Parathyroid adenoma (tissue), 2 donors: ENCODE data around the gene EFCC1.

Experiments
- H2AFZ ChIP-seq: fragments of 300-600 bp; sonication (generic); one replicate; pipeline ENCODE4 v1.7.0; 2017; ENCODE audit warnings: antibody characterized with exemption, mild to moderate bottlenecking
- H3K27ac ChIP-seq: fragments of 300-600 bp; sonication (generic); one replicate; pipeline ENCODE4 v1.7.0; 2017
- H3K27me3 ChIP-seq: fragments of 300-600 bp; sonication (generic); one replicate; pipeline ENCODE4 v1.7.0; 2017; ENCODE audit warnings: low read length; ENCODE audit not compliant: control insufficient read depth, insufficient read depth
- H3K36me3 ChIP-seq: fragments of 300-600 bp; sonication (generic); one replicate; pipeline ENCODE4 v1.7.0; 2017; ENCODE audit warnings: low read length; ENCODE audit not compliant: control insufficient read depth, insufficient read depth
- H3K4me1 ChIP-seq: fragments of 300-600 bp; sonication (generic); one replicate; pipeline ENCODE4 v1.7.0; 2017; ENCODE audit warnings: control low read depth
- H3K4me2 ChIP-seq: fragments of 300-600 bp; sonication (generic); one replicate; pipeline ENCODE4 v1.7.0; 2017; ENCODE audit warnings: low read length
- H3K4me3 ChIP-seq: fragments of 300-600 bp; sonication (generic); one replicate; pipeline ENCODE4 v1.7.0; 2017; ENCODE audit warnings: low read depth, low read length
- H3K79me2 ChIP-seq: fragments of 300-600 bp; sonication (generic); one replicate; pipeline ENCODE4 v1.7.0; 2017; ENCODE audit warnings: control low read depth
- H3K9ac ChIP-seq: fragments of 300-600 bp; sonication (generic); one replicate; pipeline ENCODE4 v1.7.0; 2017; ENCODE audit warnings: mild to moderate bottlenecking
- H3K9me3 ChIP-seq: fragments of 300-600 bp; sonication (generic); one replicate; pipeline ENCODE4 v1.7.0; 2017; ENCODE audit warnings: low read length; ENCODE audit not compliant: control insufficient read depth
- CTCF ChIP-seq: fragments of 300-600 bp; sonication (generic); IDR thresholded peaks from one replicate; pipeline ENCODE4 v1.7.0; 2017; ENCODE audit warnings: antibody characterized with exemption, mild to moderate bottlenecking
- donor health status: primary hyperparathyroidism.

The EFCC1 gene

GRCh38 chr3:128996200-128996599 is 4.9 kb upstream of the EFCC1 start:
- Histone ChIP-seq H3K9me3 (no peaks in the 10 kb centered on the region), H3K4me3 (no peak overlapping the region), H2AFZ (no peak overlapping the region), H3K4me1 (peaks cover 5% of the 10 kb centered on the region), H3K36me3 (no peaks in the 10 kb centered on the region), H3K4me2 (no peak overlapping the region), H3K79me2 (no peaks in the 10 kb centered on the region), H3K9ac (no peak overlapping the region), H3K27me3 (no peaks in the 10 kb centered on the region), H3K27ac (no peak overlapping the region)
- no peak for TF ChIP-seq CTCF

GRCh38 chr3:128996726-128997125 is 4.4 kb upstream of the EFCC1 start:
- Histone ChIP-seq H3K4me2 (no peak overlapping the region), H3K27me3 (no peaks in the 10 kb centered on the region), H3K79me2 (no peaks in the 10 kb centered on the region), H3K9me3 (no peaks in the 10 kb centered on the region), H3K27ac (no peak overlapping the region), H2AFZ (no peak overlapping the region), H3K4me1 (peaks cover 5% of the 10 kb centered on the region), H3K9ac (no peak overlapping the region), H3K4me3 (no peak overlapping the region), H3K36me3 (no peaks in the 10 kb centered on the region)
- no peak for TF ChIP-seq CTCF

- no peak overlapping the region for H3K9ac ChIP-seq
- no peak overlapping the region for H3K4me3 ChIP-seq
- H3K79me2 ChIP-seq, result no peaks in the 10 kb centered on the region
- no peaks in the 10 kb centered on the region for H3K36me3 ChIP-seq
- no peak overlapping the region for H3K27ac ChIP-seq
- no peak overlapping the region for H3K4me2 ChIP-seq
- H3K4me1 ChIP-seq, result peaks cover 8% of the 10 kb centered on the region
- H3K27me3 ChIP-seq, result no peaks in the 10 kb centered on the region
- TF ChIP-seq CTCF, result no peak
- H2AFZ ChIP-seq, result no peak overlapping the region
- H3K9me3 ChIP-seq, result no peaks in the 10 kb centered on the region
Observed at GRCh38 chr3:128997486-128998133, 3.5 kb upstream of the EFCC1 start.

GRCh38 chr3:128998561-128998960 is 2.5 kb upstream of the EFCC1 start:
- H3K9me3 ChIP-seq, result no peaks in the 10 kb centered on the region
- H3K27ac ChIP-seq, result no peak overlapping the region
- peaks cover 12% of the 10 kb centered on the region for H3K4me1 ChIP-seq
- no peaks in the 10 kb centered on the region for H3K36me3 ChIP-seq
- no peak overlapping the region for H3K4me2 ChIP-seq
- no peaks in the 10 kb centered on the region for H3K27me3 ChIP-seq
- H3K4me3 ChIP-seq, result no peak overlapping the region
- H2AFZ ChIP-seq, result no peak overlapping the region
- no peak for TF ChIP-seq CTCF
- H3K9ac ChIP-seq, result no peak overlapping the region
- H3K79me2 ChIP-seq, result no peaks in the 10 kb centered on the region

- Histone ChIP-seq H3K4me3 (no peak overlapping the region), H3K9ac (no peak overlapping the region), H3K36me3 (no peaks in the 10 kb centered on the region), H3K79me2 (no peaks in the 10 kb centered on the region), H3K4me1 (peaks cover 11% of the 10 kb centered on the region), H2AFZ (no peak overlapping the region), H3K9me3 (no peaks in the 10 kb centered on the region), H3K4me2 (no peak overlapping the region), H3K27ac (no peak overlapping the region), H3K27me3 (no peaks in the 10 kb centered on the region)
- TF ChIP-seq CTCF, result no peak
Observed at GRCh38 chr3:128999102-128999501, 2.0 kb upstream of the EFCC1 start.
